Measurements from ENCODE around the gene SLC39A6.
"Not testable (repeated sequence)": the region's sequence is repeated elsewhere in the genome, so short reads cannot be mapped to it uniquely, and the experiment has no call there.

The SLC39A6 gene

DNA sequence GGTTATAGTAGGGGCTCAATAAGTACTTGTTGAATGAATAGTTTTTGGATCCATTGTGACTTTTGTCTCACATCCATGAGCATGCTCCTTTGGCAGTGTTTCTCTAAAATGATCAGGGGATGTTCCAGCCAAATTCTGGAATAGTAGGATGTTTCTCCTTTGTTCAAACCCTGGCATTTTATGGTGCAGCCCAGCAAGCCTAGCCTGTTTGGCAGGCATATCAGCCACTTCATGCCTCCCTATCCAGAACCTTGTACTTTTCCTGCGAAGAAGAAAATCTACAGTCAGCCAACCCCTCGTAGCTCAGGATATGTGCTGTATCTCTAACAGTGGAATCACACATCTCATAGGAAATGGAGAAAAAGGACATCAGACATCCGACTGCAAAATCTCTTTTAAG is 34.7 kb downstream of the SLC39A6 start:
- no peak for DNase-seq

GRCh38 chr18:36092116-36092515 is 37.0 kb downstream of the SLC39A6 start:
- DNase-seq = not testable (repeated sequence)

- no peak for DNase-seq
Observed at GRCh38 chr18:36089001-36089400, 40.1 kb downstream of the SLC39A6 start.

- no peak for DNase-seq
Observed at GRCh38 chr18:36088256-36088655, 40.9 kb downstream of the SLC39A6 start.

GRCh38 chr18:36086186-36086585 is 43.0 kb downstream of the SLC39A6 start:
- DNase-seq = no peak

- no peak for DNase-seq
Observed at GRCh38 chr18:36085195-36085594, 43.9 kb downstream of the SLC39A6 start.

- no peak for DNase-seq
Observed at GRCh38 chr18:36083729-36084128, 45.4 kb downstream of the SLC39A6 start.

GRCh38 chr18:36081118-36081517 is 48.0 kb downstream of the SLC39A6 start:
- DNase-seq = not testable (repeated sequence)

- no peak for DNase-seq
Observed at GRCh38 chr18:36078751-36079529, 50.2 kb downstream of the SLC39A6 start.

DNA sequence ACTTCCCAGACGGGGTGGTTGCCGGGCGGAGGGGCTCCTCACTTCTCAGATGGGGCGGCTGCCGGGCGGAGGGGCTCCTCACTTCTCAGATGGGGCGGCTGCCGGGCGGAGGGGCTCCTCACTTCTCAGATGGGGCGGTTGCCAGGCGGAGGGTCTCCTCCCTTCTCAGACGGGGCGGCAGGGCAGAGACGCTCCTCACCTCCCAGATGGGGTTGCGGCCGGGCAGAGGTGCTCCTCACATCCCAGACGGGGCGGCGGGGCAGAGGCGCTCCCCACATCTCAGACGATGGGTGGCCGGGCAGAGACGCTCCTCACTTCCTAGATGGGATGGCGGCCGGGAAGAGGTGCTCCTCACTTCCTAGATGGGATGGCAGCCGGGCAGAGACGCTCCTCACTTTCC is 51.4 kb downstream of the SLC39A6 start:
- not testable (repeated sequence) for DNase-seq

GRCh38 chr18:36075862-36076587 is 53.1 kb downstream of the SLC39A6 start:
- no peak for DNase-seq

GRCh38 chr18:36074435-36074834 is 54.7 kb downstream of the SLC39A6 start:
- DNase-seq = no peak

DNA sequence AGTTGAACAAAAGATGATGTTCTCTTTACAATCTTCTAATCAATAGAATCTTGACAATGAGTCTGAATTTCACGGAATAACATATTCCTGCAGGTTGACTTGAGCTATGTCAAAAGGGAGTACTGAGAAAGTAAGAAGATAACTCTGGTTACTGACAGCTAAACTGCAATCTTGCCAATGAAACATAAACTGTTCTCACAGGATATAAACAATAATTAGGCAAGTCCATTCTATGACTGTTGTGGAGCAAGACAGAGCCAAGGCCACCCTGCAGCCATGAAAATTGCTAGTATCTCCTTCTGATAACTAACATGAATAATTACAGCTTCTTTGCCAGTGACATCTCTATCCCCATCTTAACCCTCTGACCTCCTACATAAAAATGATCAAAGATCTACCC is 55.5 kb downstream of the SLC39A6 start:
- DNase-seq = no peak

GRCh38 chr18:36072406-36072805 is 56.7 kb downstream of the SLC39A6 start:
- not testable (repeated sequence) for DNase-seq

GRCh38 chr18:36067055-36067957 is 61.8 kb downstream of the SLC39A6 start, which contains the start of gene RPRD1A:
RPRD1A (minus strand) TSS chr18:36067559; CDS start chr18:36067404, 155 bp downstream.
- peak; percentile 70 for DNase-seq

GRCh38 chr18:36066686-36067054 is 62.5 kb downstream of the SLC39A6 start:
- DNase-seq = no peak

GRCh38 chr18:36066001-36066400 is 63.1 kb downstream of the SLC39A6 start:
- no peak for DNase-seq

DNA sequence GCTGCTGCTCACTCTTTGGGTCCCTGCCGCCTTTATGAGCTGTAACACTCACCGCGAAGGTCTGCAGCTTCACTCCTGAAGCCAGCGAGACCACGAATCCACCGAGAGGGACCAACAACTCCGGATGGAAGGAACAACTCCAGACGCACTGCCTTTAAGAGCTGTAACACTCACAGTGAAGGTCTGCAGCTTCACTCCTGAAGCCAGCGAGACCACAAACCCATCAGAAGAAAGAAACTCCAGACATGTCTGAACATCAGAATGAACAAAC is 64.4 kb downstream of the SLC39A6 start:
- not testable (repeated sequence) for DNase-seq

DNA sequence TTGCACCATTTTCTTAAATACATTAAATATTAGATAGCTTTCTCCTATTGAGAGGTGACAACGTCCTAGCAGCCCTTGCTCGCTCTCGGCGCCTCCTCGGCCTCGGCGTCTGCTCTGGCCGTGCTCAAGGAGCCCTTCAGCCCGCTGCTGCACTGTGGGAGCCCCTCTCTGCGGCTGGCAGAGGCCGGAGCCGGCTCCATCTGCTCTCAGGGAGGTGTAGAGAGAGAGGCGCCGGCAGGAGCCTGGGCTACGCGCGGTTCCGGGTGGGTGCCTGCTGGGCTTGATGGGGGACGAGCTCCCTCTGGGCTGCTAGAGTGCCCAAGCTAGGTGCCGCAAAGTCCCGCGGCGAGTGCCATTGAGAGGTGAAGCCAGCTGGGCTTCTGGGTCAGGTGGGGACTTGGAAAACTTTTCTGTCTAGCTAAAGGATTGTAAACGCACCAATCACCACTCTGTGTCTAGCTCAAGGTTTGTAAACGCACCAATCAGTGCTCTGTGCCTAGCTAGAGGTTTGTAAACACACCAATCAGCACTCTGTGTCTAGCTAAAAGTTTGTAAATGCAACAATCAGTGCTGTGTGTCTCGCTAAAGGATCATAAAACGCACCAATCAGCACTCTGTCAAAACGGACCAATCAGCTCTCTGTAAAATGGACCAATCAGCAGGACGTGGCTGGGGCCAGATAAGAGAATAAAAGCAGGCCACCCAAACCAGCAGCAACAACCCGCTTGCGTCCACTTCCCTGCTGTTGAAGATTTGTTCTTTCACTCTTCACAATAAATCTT is 64.9 kb downstream of the SLC39A6 start:
- no peak for DNase-seq

GRCh38 chr18:36058674-36059073 is 70.5 kb downstream of the SLC39A6 start:
- no peak for DNase-seq
